IMR-90 (cell line): Measurements from ENCODE around the gene TXNDC5. TPM values are rescaled to one million over a fixed set of nuclear protein-coding genes. Genes with fewer than 3 reads are reported as not detected.

Experiments used
- ATAC-seq: fragments of 200-7000 bp; cut with Tn5 transposase; 2 replicates; pipeline ENCODE4 v1.9.1; 2020; ENCODE audit warnings: low read depth, mild to moderate bottlenecking, moderate library complexity
- BruUV-seq: library from RNA; stranded (reverse); fragments of 400-500 nt; replicated peaks from 2 replicates; lab custom pipeline; 2021; lab: Mats Ljungman, UMichigan
- CTCF ChIA-PET: fragments of 300-600 bp; formaldehyde crosslinking; extraction: SDS; loops from one replicate; lab custom pipeline; 2021; ENCODE audit warnings: antibody characterized with exemption; lab: Yijun Ruan, JAX
- POLR2A ChIA-PET: fragments of 300-600 bp; sonication (Branson Sonifier 250); formaldehyde crosslinking; loops from one replicate; lab custom pipeline; 2022; ENCODE audit warnings: antibody characterized with exemption; ENCODE audit not compliant: unreplicated experiment; lab: Charles Lee
- DNase-seq: peaks from one replicate; pipeline ENCODE4 v3.0.0; 2013
- H2AFZ ChIP-seq: replicated peaks from 2 replicates; pipeline ENCODE3; 2013; ENCODE audit warnings: low read length, mild to moderate bottlenecking; ENCODE audit not compliant: poor library complexity
- H2AK5ac ChIP-seq: 2 replicates; pipeline ENCODE4 v1.6.1; 2013; ENCODE audit warnings: low read depth, low read length, inconsistent platforms
- H2AK9ac ChIP-seq: replicated peaks from 2 replicates; pipeline ENCODE3; 2013; ENCODE audit warnings: mild to moderate bottlenecking, low read depth, low read length, moderate library complexity; ENCODE audit not compliant: poor library complexity
- H2BK120ac ChIP-seq: 2 replicates; pipeline ENCODE4 v1.6.1; 2013; ENCODE audit warnings: low read depth, low read length, inconsistent platforms
- H2BK15ac ChIP-seq: 3 replicates; pipeline ENCODE4 v1.6.1; 2013; ENCODE audit warnings: low read depth, low read length, inconsistent platforms
- H2BK20ac ChIP-seq: 2 replicates; pipeline ENCODE4 v1.6.1; 2013; ENCODE audit warnings: low read depth, mild to moderate bottlenecking, inconsistent platforms, low read length, moderate library complexity
- H2BK5ac ChIP-seq: 2 replicates; pipeline ENCODE4 v1.6.1; 2013; ENCODE audit warnings: mild to moderate bottlenecking, low read depth, low read length, inconsistent platforms; ENCODE audit not compliant: poor library complexity, severe bottlenecking
- H3K14ac ChIP-seq: replicated peaks from 2 replicates; pipeline ENCODE4 v1.6.1; 2013; ENCODE audit warnings: low read depth, low read length, inconsistent platforms
- H3K18ac ChIP-seq: 2 replicates; pipeline ENCODE4 v1.6.1; 2013; ENCODE audit warnings: low read depth, low read length, control low read depth
- H3K23ac ChIP-seq: 2 replicates; pipeline ENCODE4 v1.6.1; 2013; ENCODE audit warnings: low read depth, low read length, inconsistent platforms
- H3K27ac ChIP-seq: 2 replicates; pipeline ENCODE4 v1.5.1; 2013; ENCODE audit warnings: mild to moderate bottlenecking, control low read depth, low read length; ENCODE audit not compliant: insufficient read depth
- H3K27me3 ChIP-seq: 2 replicates; pipeline ENCODE4 v1.6.1; 2013; ENCODE audit warnings: low read length; ENCODE audit not compliant: control insufficient read depth, insufficient read depth
- H3K36me3 ChIP-seq: 2 replicates; pipeline ENCODE4 v1.6.1; 2013; ENCODE audit warnings: low read length, mixed read lengths; ENCODE audit not compliant: control insufficient read depth, insufficient read depth
- H3K4ac ChIP-seq: 2 replicates; pipeline ENCODE4 v1.6.1; 2013; ENCODE audit warnings: low read depth, low read length, inconsistent platforms
- H3K4me1 ChIP-seq: 2 replicates; pipeline ENCODE4 v1.6.1; 2013; ENCODE audit warnings: low read length, mixed read lengths; ENCODE audit not compliant: control insufficient read depth, insufficient read depth
- H3K4me2 ChIP-seq: 2 replicates; pipeline ENCODE4 v1.6.1; 2013; ENCODE audit warnings: low read depth, mild to moderate bottlenecking, control low read depth, low read length, moderate library complexity
- H3K4me3 ChIP-seq: 2 replicates; pipeline ENCODE4 v1.5.1; 2013; ENCODE audit warnings: low read depth, mild to moderate bottlenecking, control low read depth, low read length, moderate library complexity; ENCODE audit not compliant: insufficient read depth
- H3K56ac ChIP-seq: 2 replicates; pipeline ENCODE4 v1.6.1; 2013; ENCODE audit warnings: low read length, inconsistent platforms; ENCODE audit not compliant: insufficient read depth; ENCODE audit errors: extremely low read depth
- H3K79me1 ChIP-seq, 2 experiments: 2 replicates each; pipeline ENCODE4 v1.6.1; 2013; ENCODE audit warnings: low read length in 2 of 2, inconsistent platforms in 1 of 2, low read depth in 1 of 2
- H3K9ac ChIP-seq: 2 replicates; pipeline ENCODE4 v1.6.1; 2013; ENCODE audit warnings: low read depth, low read length, control low read depth
- H3K9me1 ChIP-seq: 2 replicates; pipeline ENCODE4 v1.6.1; 2013; ENCODE audit warnings: low read length, inconsistent platforms; ENCODE audit not compliant: insufficient read depth
- H3K9me3 ChIP-seq: 2 replicates; pipeline ENCODE4 v1.6.1; 2013; ENCODE audit warnings: low read length; ENCODE audit not compliant: control insufficient read depth, insufficient read depth
- H4K20me1 ChIP-seq: 2 replicates; pipeline ENCODE4 v1.6.1; 2013; ENCODE audit warnings: low read length, inconsistent platforms; ENCODE audit not compliant: insufficient read depth
- H4K5ac ChIP-seq: 2 replicates; pipeline ENCODE4 v1.6.1; 2013; ENCODE audit warnings: mild to moderate bottlenecking, low read depth, low read length, control low read depth
- H4K8ac ChIP-seq, 2 experiments: 2 replicates each; pipeline ENCODE4 v1.6.1; 2013; ENCODE audit warnings: low read depth in 2 of 2, low read length in 2 of 2, control low read depth in 1 of 2, inconsistent platforms in 1 of 2
- H4K91ac ChIP-seq: 2 replicates; pipeline ENCODE4 v1.6.1; 2013; ENCODE audit warnings: low read depth, low read length, inconsistent platforms; ENCODE audit not compliant: insufficient read depth
- CEBPB ChIP-seq: IDR thresholded peaks from 2 replicates; pipeline ENCODE4 v1.6.1; 2012; ENCODE audit warnings: low read depth, low read length, improper control_type of control experiment
- MXI1 ChIP-seq: IDR thresholded peaks from 2 replicates; pipeline ENCODE4 v1.6.1; 2012; ENCODE audit warnings: low read depth, mild to moderate bottlenecking, low read length, moderate library complexity, borderline replicate concordance
- WGBS, 2 experiments: methylation state at CpG; one replicate each; pipeline versions ENCODE4 v1.1.5 to v1.1.7; 2013; ENCODE audit warnings: missing lambda C conversion rate in 2 of 2; ENCODE audit not compliant: insufficient read length in 1 of 2; ENCODE audit errors: extremely low coverage in 2 of 2; 5-methylcytosine and 5-hydroxymethylcytosine counted together
- dilution Hi-C: fragments of 300-500 bp; cut with HindIII; formaldehyde crosslinking; loops from one replicate; pipeline ENCODE4 v1.14.3; 2018; ENCODE audit warnings: low sequenced_read_pairs; ENCODE audit not compliant: unreplicated experiment
- in situ Hi-C: fragments of 300-500 bp; cut with MboI; formaldehyde crosslinking; loops from 3 replicates; pipeline ENCODE4 v1.14.3; 2019; ENCODE audit warnings: low sequenced_read_pairs, inconsistent platforms, mixed read lengths
- intact Hi-C: fragments of 100-400 bp; cut with micrococcal nuclease; formaldehyde crosslinking; loops from 2 replicates; pipeline ENCODE4 v1.10.0; 2022
- polyA plus RNA-seq, 3 experiments: library from polyadenylated mRNA; depleted of rRNA; stranded (reverse); fragments of >200 nt; gene quantifications; 2 replicates each; pipeline ENCODE4 v1.2.3, GENCODE V29; 2012; ENCODE audit warnings: low replicate concordance in 1 of 3
- total RNA-seq: library from RNA; depleted of rRNA; stranded (reverse); fragments of >200 nt; gene quantifications from 2 replicates; pipeline ENCODE4 v1.2.3, GENCODE V29; 2012

The TXNDC5 gene
- total and polyA plus RNA-seq, 2 of the 4 experiments (the other 2 are of a cell fraction): 274 to 439 TPM

GRCh38 chr6:7910298-7910653 lies 312 bp downstream of the TXNDC5 start:
- H3K14ac ChIP-seq: no peak overlapping the region
- peaks cover 6% of the 10 kb centered on the region for H3K36me3 ChIP-seq
- TF ChIP-seq MXI1: 0 out of 2 replicates have a peak, but pooled peaks have one; percentile 45
- TF ChIP-seq CEBPB: no peak
- no peak overlapping the region for H3K18ac ChIP-seq
- ATAC-seq (peak; percentile 51), DNase-seq (no peak)
- peaks cover 7% of the 10 kb centered on the region for H3K9me1 ChIP-seq
- H3K23ac ChIP-seq: no peak overlapping the region
- H3K4me1 ChIP-seq: peaks cover 6% of the 10 kb centered on the region; the same call in 1 of the 2 replicates
- no peak overlapping the region for H2AK5ac ChIP-seq
- 0 out of 2 replicates have a peak overlapping the region, but pooled peaks have one; percentile 26 for H3K4me2 ChIP-seq
- intact Hi-C loops (loop anchor here (1.0 to 5.0 kb wide), 3 partner anchors 67 to 149 kb away; no protein-coding TSS in a partner anchor), in situ Hi-C loops (no loop called here), dilution Hi-C loops (no loop called here)
- no peak overlapping the region; the same call in 1 of the 2 replicates for H4K91ac ChIP-seq
- H3K27me3 ChIP-seq: peaks cover 27% of the 10 kb centered on the region
- peak overlapping the region; percentile 84 for H2AK9ac ChIP-seq
- no peaks in the 10 kb centered on the region for H3K9me3 ChIP-seq
- H4K5ac ChIP-seq: no peak overlapping the region
- H4K8ac ChIP-seq: no peak overlapping the region; a peak in 1 of 4 replicates
- H3K9ac ChIP-seq: peak overlapping the region; percentile 83
- H2AFZ ChIP-seq: peak overlapping the region; percentile 94
- peak overlapping the region; percentile 52; the same call in 1 of the 2 replicates for H3K4ac ChIP-seq
- H2BK5ac ChIP-seq: peak overlapping the region; percentile 40
- H3K4me3 ChIP-seq: peak overlapping the region; percentile 96
- H3K79me1 ChIP-seq: peaks cover 8 to 31% of the 10 kb centered on the region in 2 experiments
- POLR2A ChIA-PET: no interaction called here
- 0% methylated on average over 30 of the region's 57 CpGs; no CpG with 5 or more reads in 1 of the 2 experiments for WGBS, 2 experiments
- CTCF ChIA-PET: no interaction called here
- peaks cover 33% of the 10 kb centered on the region for H4K20me1 ChIP-seq
- H3K56ac ChIP-seq: no peak overlapping the region
- BruUV-seq: no TSS peak
- H2BK20ac ChIP-seq: no peak overlapping the region
- no peak overlapping the region for H2BK120ac ChIP-seq
- H2BK15ac ChIP-seq: no peak overlapping the region
- H3K27ac ChIP-seq: peak overlapping the region; percentile 67
